Loucy (cell line): Measurements from ENCODE around the gene GRAMD1C.

ENCODE experiments used
- EZH2phosphoT487 ChIP-seq: fragments of 200-600 bp; IDR thresholded peaks from 2 replicates; pipeline ENCODE4 v1.6.1; 2018; ENCODE audit warnings: antibody characterized with exemption, mild to moderate bottlenecking, moderate library complexity, borderline replicate concordance
- TF ChIP-seq, protein P1 (sequence below): fragments of 200-600 bp; sonication (generic); conservative IDR thresholded peaks from 2 replicates; pipeline ENCODE4 v1.5.1; 2014; ENCODE audit warnings: mild to moderate bottlenecking, antibody characterized with exemption, low read length

DNA sequence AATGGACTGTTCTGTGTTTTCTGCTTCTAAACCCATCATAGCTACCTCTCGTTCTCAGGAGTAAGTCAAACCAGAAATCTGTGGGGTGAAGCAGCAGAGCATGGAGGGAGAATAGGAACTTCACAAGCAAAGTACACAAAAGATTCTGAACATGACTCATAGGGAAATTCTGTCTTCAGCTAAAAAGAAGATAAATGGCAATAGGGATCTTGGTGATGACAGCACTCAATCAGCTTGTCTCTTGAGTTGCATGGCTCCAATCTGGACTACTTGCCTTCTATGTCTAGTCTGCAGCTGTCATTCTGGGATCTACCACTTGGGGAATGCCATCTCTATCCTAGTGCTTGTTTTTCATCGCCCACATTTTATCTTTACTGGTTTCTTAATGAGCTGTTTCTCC is 13.5 kb upstream of the GRAMD1C start:
- TF ChIP-seq, protein P1, sequence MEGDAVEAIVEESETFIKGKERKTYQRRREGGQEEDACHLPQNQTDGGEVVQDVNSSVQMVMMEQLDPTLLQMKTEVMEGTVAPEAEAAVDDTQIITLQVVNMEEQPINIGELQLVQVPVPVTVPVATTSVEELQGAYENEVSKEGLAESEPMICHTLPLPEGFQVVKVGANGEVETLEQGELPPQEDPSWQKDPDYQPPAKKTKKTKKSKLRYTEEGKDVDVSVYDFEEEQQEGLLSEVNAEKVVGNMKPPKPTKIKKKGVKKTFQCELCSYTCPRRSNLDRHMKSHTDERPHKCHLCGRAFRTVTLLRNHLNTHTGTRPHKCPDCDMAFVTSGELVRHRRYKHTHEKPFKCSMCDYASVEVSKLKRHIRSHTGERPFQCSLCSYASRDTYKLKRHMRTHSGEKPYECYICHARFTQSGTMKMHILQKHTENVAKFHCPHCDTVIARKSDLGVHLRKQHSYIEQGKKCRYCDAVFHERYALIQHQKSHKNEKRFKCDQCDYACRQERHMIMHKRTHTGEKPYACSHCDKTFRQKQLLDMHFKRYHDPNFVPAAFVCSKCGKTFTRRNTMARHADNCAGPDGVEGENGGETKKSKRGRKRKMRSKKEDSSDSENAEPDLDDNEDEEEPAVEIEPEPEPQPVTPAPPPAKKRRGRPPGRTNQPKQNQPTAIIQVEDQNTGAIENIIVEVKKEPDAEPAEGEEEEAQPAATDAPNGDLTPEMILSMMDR: peak; percentile 35
- TF ChIP-seq EZH2phosphoT487: no peak
